ENCODE results near the gene DAGLA.

- peak; percentile 94 for TF ChIP-seq KDM1A (CRISPR knock-in tag; IDR thresholded peaks at IDR 0.05)
- TF ChIP-seq, protein P1, sequence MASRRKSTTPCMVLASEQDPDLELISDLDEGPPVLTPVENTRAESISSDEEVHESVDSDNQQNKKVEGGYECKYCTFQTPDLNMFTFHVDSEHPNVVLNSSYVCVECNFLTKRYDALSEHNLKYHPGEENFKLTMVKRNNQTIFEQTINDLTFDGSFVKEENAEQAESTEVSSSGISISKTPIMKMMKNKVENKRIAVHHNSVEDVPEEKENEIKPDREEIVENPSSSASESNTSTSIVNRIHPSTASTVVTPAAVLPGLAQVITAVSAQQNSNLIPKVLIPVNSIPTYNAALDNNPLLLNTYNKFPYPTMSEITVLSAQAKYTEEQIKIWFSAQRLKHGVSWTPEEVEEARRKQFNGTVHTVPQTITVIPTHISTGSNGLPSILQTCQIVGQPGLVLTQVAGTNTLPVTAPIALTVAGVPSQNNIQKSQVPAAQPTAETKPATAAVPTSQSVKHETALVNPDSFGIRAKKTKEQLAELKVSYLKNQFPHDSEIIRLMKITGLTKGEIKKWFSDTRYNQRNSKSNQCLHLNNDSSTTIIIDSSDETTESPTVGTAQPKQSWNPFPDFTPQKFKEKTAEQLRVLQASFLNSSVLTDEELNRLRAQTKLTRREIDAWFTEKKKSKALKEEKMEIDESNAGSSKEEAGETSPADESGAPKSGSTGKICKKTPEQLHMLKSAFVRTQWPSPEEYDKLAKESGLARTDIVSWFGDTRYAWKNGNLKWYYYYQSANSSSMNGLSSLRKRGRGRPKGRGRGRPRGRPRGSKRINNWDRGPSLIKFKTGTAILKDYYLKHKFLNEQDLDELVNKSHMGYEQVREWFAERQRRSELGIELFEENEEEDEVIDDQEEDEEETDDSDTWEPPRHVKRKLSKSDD (CRISPR knock-in tag; IDR thresholded peaks at IDR 0.05; ENCODE audit: low read depth): no peak
- TF ChIP-seq CTCF (CRISPR knock-in tag; IDR thresholded peaks at IDR 0.05): no peak
- no peak for TF ChIP-seq CHD2 (IDR thresholded peaks at IDR 0.05; ENCODE audit: low read depth, low read length)
- no peak for TF ChIP-seq ZNF263 (CRISPR knock-in tag; IDR thresholded peaks at IDR 0.05)
- TF ChIP-seq NCOA5 (CRISPR knock-in tag; IDR thresholded peaks at IDR 0.05): no peak
Measured at GRCh38 chr11:61750631-61751273, 70.6 kb downstream of the DAGLA start.
